ENCODE data around the gene GJA1.

The GJA1 gene

DNA sequence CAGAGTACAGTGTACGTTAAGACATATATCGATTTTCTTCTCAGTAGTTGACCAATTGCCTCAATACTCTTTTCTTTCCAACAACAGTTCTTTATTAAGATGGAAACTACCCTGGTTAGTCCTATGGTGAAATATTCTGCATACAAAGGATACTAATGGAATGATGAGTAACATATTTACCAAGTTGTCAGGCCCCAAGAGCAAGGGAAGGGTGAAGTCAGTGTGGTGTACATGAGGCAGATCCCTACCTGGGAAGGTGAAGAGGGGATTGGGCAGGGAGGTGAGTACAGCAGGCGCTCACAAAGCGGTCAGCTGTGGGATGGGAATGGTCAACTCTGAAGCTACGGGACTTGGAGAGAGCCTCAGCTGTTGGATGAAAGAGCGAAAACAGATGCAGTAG lies 29.7 kb downstream of the GJA1 start:
- H3K9ac ChIP-seq (ENCODE audit: low read depth, low read length, poor library complexity): no peak overlapping the region

GRCh38 chr6:121479486-121480098 lies 44.1 kb downstream of the GJA1 start:
- Histone ChIP-seq H2BK15ac (ENCODE audit: low read length) (no peak overlapping the region), H3K9me3 (replicated peaks in 1 of 2; ENCODE audit: control insufficient read depth in 2 of 2, insufficient read depth in 1 of 2, low read depth in 1 of 2, low read length in 2 of 2) (no peaks in the 10 kb centered on the region), H3K4me2 (ENCODE audit: insufficient read depth, low read length, poor library complexity, severe bottlenecking) (no peak overlapping the region), H4K8ac (ENCODE audit: low read depth, low read length) (no peak overlapping the region), H3K27me3 (ENCODE audit: control insufficient read depth in 3 of 3, insufficient read depth in 3 of 3, low read depth in 1 of 3, low read length in 3 of 3) (no peaks in the 10 kb centered on the region), H2AFZ (ENCODE audit: low read length) (no peak overlapping the region), H3K36me3 (replicated peaks in 1 of 2; ENCODE audit: control insufficient read depth in 2 of 2, insufficient read depth in 2 of 2, low read length in 2 of 2) (no peaks in the 10 kb centered on the region), H3K27ac (replicated peaks; ENCODE audit: low read length) (no peak overlapping the region), H3K4me3 (ENCODE audit: low read length in 2 of 2) (no peak overlapping the region), H3K23ac (ENCODE audit: low read depth, low read length, poor library complexity) (no peak overlapping the region), H2BK120ac (ENCODE audit: low read depth, low read length) (no peak overlapping the region), H3K18ac (ENCODE audit: low read length) (no peak overlapping the region), H2BK5ac (ENCODE audit: low read length) (no peak overlapping the region), H2AK5ac (ENCODE audit: low read depth, low read length) (no peak overlapping the region), H3K4me1 (ENCODE audit: control insufficient read depth in 2 of 2, insufficient read depth in 1 of 2, low read depth in 1 of 2, low read length in 2 of 2) (no peaks in the 10 kb centered on the region), H3K14ac (ENCODE audit: low read length) (no peak overlapping the region), H2BK12ac (ENCODE audit: low read length) (no peak overlapping the region), H3K79me1 (ENCODE audit: low read depth, low read length) (no peaks in the 10 kb centered on the region), H4K91ac (ENCODE audit: low read depth, low read length, poor library complexity) (no peak overlapping the region), H3K9ac (ENCODE audit: low read depth, low read length, poor library complexity) (no peak overlapping the region), H3K4ac (ENCODE audit: low read length) (no peak overlapping the region)
- no peak for DNase-seq (ENCODE audit: low spot score)
- WGBS, 2 donors (ENCODE audit: extremely low coverage in 2 of 2, insufficient read length in 2 of 2, insufficient replicate concordance in 1 of 2): no CpG with 5 or more reads among the region's 21 CpGs

More for the DNA sequence above, 29.7 kb downstream of the GJA1 start:
- H3K4ac ChIP-seq (ENCODE audit: low read length): no peak overlapping the region
- H2BK12ac ChIP-seq (ENCODE audit: low read length): no peak overlapping the region
- WGBS, 2 donors (ENCODE audit: extremely low coverage in 2 of 2, insufficient read length in 2 of 2, insufficient replicate concordance in 1 of 2): no CpG with 5 or more reads among the region's 6 CpGs
- no peak overlapping the region for H4K8ac ChIP-seq (ENCODE audit: low read depth, low read length)
- no peak overlapping the region for H3K14ac ChIP-seq (ENCODE audit: low read length)
- no peak for DNase-seq (ENCODE audit: low spot score)
- no peak overlapping the region for H3K23ac ChIP-seq (ENCODE audit: low read depth, low read length, poor library complexity)
- H3K4me3 ChIP-seq (ENCODE audit: low read length in 2 of 2): no peak overlapping the region
- no peak overlapping the region for H2AK5ac ChIP-seq (ENCODE audit: low read depth, low read length)
- H3K79me1 ChIP-seq (ENCODE audit: low read depth, low read length): no peaks in the 10 kb centered on the region
- H3K9me3 ChIP-seq (replicated peaks in 1 of 2; ENCODE audit: control insufficient read depth in 2 of 2, insufficient read depth in 1 of 2, low read depth in 1 of 2, low read length in 2 of 2): no peaks in the 10 kb centered on the region
- no peaks in the 10 kb centered on the region for H3K36me3 ChIP-seq (replicated peaks in 1 of 2; ENCODE audit: control insufficient read depth in 2 of 2, insufficient read depth in 2 of 2, low read length in 2 of 2)
- no peak overlapping the region for H3K4me2 ChIP-seq (ENCODE audit: insufficient read depth, low read length, poor library complexity, severe bottlenecking)
- no peak overlapping the region for H3K27ac ChIP-seq (replicated peaks; ENCODE audit: low read length)
- no peak overlapping the region for H2BK120ac ChIP-seq (ENCODE audit: low read depth, low read length)
- no peak overlapping the region for H2BK5ac ChIP-seq (ENCODE audit: low read length)
- H3K27me3 ChIP-seq (ENCODE audit: control insufficient read depth in 3 of 3, insufficient read depth in 3 of 3, low read depth in 1 of 3, low read length in 3 of 3): no peaks in the 10 kb centered on the region
- H3K18ac ChIP-seq (ENCODE audit: low read length): no peak overlapping the region
- H4K91ac ChIP-seq (ENCODE audit: low read depth, low read length, poor library complexity): no peak overlapping the region
- H3K4me1 ChIP-seq (ENCODE audit: control insufficient read depth in 2 of 2, insufficient read depth in 1 of 2, low read depth in 1 of 2, low read length in 2 of 2): no peaks in the 10 kb centered on the region
- H2AFZ ChIP-seq (ENCODE audit: low read length): no peak overlapping the region
- H2BK15ac ChIP-seq (ENCODE audit: low read length): no peak overlapping the region

DNA sequence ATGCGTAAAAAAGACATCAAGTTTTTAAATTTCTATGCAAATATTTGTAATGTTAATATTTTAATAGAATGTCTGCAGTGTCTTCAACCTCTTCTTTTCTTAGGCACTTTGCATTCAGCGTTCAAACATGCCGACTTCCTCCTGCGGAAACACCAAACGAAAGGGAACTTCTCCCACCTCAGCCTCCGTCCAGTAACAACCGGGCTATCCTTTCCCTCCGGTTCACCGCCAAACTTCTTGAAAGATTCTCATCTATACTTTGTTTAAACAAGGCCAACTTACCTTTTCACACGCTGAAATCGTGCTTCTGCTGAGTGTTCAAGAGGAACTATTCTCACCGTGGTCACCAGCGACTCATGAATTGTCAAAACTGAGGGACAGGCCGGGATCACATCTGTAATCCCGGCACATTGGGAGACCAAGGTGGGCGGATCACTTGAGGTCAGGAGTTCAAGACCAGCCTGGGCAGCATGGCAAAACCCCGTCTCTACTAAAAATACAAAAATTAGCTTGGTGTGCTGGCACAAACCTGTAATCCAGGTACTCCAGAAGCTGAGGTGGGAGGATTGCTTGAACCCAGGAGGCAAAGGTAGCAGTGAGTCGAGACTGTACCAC lies 44.8 kb downstream of the GJA1 start:
- DNase-seq (ENCODE audit: low spot score): no peak
- Histone ChIP-seq H2BK120ac (ENCODE audit: low read depth, low read length) (no peak overlapping the region), H3K23ac (ENCODE audit: low read depth, low read length, poor library complexity) (no peak overlapping the region), H2BK15ac (ENCODE audit: low read length) (no peak overlapping the region), H3K4me3 (ENCODE audit: low read length in 2 of 2) (no peak overlapping the region), H2AK5ac (ENCODE audit: low read depth, low read length) (no peak overlapping the region), H4K91ac (ENCODE audit: low read depth, low read length, poor library complexity) (no peak overlapping the region), H3K4me1 (ENCODE audit: control insufficient read depth in 2 of 2, insufficient read depth in 1 of 2, low read depth in 1 of 2, low read length in 2 of 2) (no peaks in the 10 kb centered on the region), H2BK12ac (ENCODE audit: low read length) (no peak overlapping the region), H2AFZ (ENCODE audit: low read length) (no peak overlapping the region), H3K14ac (ENCODE audit: low read length) (no peak overlapping the region), H3K27ac (replicated peaks; ENCODE audit: low read length) (no peak overlapping the region), H3K27me3 (ENCODE audit: control insufficient read depth in 3 of 3, insufficient read depth in 3 of 3, low read depth in 1 of 3, low read length in 3 of 3) (no peaks in the 10 kb centered on the region), H3K9ac (ENCODE audit: low read depth, low read length, poor library complexity) (no peak overlapping the region), H3K18ac (ENCODE audit: low read length) (no peak overlapping the region), H3K79me1 (ENCODE audit: low read depth, low read length) (no peaks in the 10 kb centered on the region), H3K36me3 (replicated peaks in 1 of 2; ENCODE audit: control insufficient read depth in 2 of 2, insufficient read depth in 2 of 2, low read length in 2 of 2) (no peaks in the 10 kb centered on the region), H3K4me2 (ENCODE audit: insufficient read depth, low read length, poor library complexity, severe bottlenecking) (no peak overlapping the region), H3K9me3 (replicated peaks in 1 of 2; ENCODE audit: control insufficient read depth in 2 of 2, insufficient read depth in 1 of 2, low read depth in 1 of 2, low read length in 2 of 2) (no peaks in the 10 kb centered on the region), H3K4ac (ENCODE audit: low read length) (no peak overlapping the region), H2BK5ac (ENCODE audit: low read length) (no peak overlapping the region), H4K8ac (ENCODE audit: low read depth, low read length) (no peak overlapping the region)
- no CpG with 5 or more reads among the region's 18 CpGs for WGBS, 2 donors (ENCODE audit: extremely low coverage in 2 of 2, insufficient read length in 2 of 2, insufficient replicate concordance in 1 of 2)

DNA sequence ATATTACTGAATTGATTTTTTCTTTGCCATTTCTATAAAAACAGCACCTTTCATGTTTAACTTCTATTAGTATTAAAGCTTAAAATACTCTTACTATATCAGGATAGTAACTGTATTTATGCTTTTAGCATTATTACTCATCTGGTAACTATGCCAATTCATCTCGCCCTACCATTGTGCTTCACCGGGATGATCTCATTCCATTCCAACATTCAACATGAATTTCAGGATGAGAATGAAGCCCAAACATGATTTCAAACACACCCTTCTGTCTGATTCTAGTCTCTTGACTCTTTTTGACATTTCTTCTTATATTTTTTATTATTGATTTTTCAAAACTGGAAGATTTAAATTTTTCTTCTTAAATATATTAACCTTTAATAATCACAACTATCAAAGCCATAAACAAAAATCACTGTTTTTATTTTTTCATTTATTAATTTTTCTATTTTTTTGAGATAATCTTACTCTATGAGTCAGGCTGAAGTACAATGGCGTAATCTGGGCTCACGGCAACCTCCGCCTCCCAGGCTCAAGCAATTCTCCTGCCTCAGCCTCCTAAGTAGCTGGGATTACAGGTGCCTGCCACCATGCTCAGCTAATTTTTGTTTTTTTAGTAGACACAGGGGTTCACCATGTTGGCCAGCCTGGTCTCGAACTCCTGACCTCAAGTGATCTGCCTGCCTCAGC lies 46.7 kb downstream of the GJA1 start:
- H2BK15ac ChIP-seq (ENCODE audit: low read length): no peak overlapping the region
- no peak overlapping the region for H2BK120ac ChIP-seq (ENCODE audit: low read depth, low read length)
- H2BK5ac ChIP-seq (ENCODE audit: low read length): no peak overlapping the region
- no peak overlapping the region for H3K18ac ChIP-seq (ENCODE audit: low read length)
- no peak overlapping the region for H4K91ac ChIP-seq (ENCODE audit: low read depth, low read length, poor library complexity)
- no peak overlapping the region for H3K4me2 ChIP-seq (ENCODE audit: insufficient read depth, low read length, poor library complexity, severe bottlenecking)
- H3K23ac ChIP-seq (ENCODE audit: low read depth, low read length, poor library complexity): no peak overlapping the region
- H3K27me3 ChIP-seq (ENCODE audit: control insufficient read depth in 3 of 3, insufficient read depth in 3 of 3, low read depth in 1 of 3, low read length in 3 of 3): no peaks in the 10 kb centered on the region
- no peak for DNase-seq (ENCODE audit: low spot score)
- H3K4me1 ChIP-seq (ENCODE audit: control insufficient read depth in 2 of 2, insufficient read depth in 1 of 2, low read depth in 1 of 2, low read length in 2 of 2): no peaks in the 10 kb centered on the region
- no peak overlapping the region for H3K4ac ChIP-seq (ENCODE audit: low read length)
- no peak overlapping the region for H3K4me3 ChIP-seq (ENCODE audit: low read length in 2 of 2)
- H3K79me1 ChIP-seq (ENCODE audit: low read depth, low read length): no peaks in the 10 kb centered on the region
- no peak overlapping the region for H2BK12ac ChIP-seq (ENCODE audit: low read length)
- H2AFZ ChIP-seq (ENCODE audit: low read length): no peak overlapping the region
- H2AK5ac ChIP-seq (ENCODE audit: low read depth, low read length): no peak overlapping the region
- no peak overlapping the region for H4K8ac ChIP-seq (ENCODE audit: low read depth, low read length)
- H3K9me3 ChIP-seq (replicated peaks in 1 of 2; ENCODE audit: control insufficient read depth in 2 of 2, insufficient read depth in 1 of 2, low read depth in 1 of 2, low read length in 2 of 2): no peaks in the 10 kb centered on the region
- no peak overlapping the region for H3K9ac ChIP-seq (ENCODE audit: low read depth, low read length, poor library complexity)
- no peaks in the 10 kb centered on the region for H3K36me3 ChIP-seq (replicated peaks in 1 of 2; ENCODE audit: control insufficient read depth in 2 of 2, insufficient read depth in 2 of 2, low read length in 2 of 2)
- H3K14ac ChIP-seq (ENCODE audit: low read length): no peak overlapping the region
- no peak overlapping the region for H3K27ac ChIP-seq (replicated peaks; ENCODE audit: low read length)
- WGBS, 2 donors (ENCODE audit: extremely low coverage in 2 of 2, insufficient read length in 2 of 2, insufficient replicate concordance in 1 of 2): no CpG with 5 or more reads among the region's 6 CpGs
